ENCODE measurements around the gene PLEKHO2. TPM values are rescaled to one million over a fixed set of nuclear protein-coding genes. Genes with fewer than 3 reads are reported as not detected.

PLEKHO2 gene
- polyA plus RNA-seq, 1 of the 3 experiments (the other 2 are of a cell fraction), result 7.8 TPM

DNA sequence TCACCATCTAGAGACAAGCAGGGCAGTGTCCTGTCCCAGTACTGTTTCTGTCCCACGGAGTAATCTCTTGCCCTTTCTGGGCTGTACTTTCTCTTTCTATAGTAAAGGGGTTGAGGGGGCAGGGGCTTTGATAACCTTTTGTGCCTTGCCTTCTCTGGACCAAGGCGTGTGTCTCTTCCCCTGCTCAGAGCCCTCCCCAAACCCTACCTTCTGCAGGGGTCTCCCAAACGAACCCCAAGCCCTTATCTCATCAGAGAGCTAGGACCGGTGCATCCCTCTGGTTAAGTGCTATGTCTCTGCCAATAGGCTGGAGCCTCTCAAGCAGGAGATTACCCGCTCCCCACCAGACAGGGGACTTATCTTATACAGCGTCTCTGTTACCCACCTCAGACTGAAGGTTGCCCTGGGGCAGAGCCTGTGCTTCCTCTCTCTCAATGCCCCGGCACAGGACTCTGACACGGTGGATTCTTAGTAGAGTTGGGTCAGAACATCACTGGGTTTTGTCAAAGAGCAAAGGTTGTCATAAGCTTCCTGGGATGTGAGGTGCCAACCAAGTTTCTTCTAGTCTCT, 2.9 kb downstream of the PLEKHO2 start:
- peaks cover 12% of the 10 kb centered on the region; the same call in 1 of the 2 replicates for H4K20me1 ChIP-seq (ENCODE audit: insufficient read depth)
- H3K4me3 ChIP-seq (ENCODE audit: low read depth in 2 of 2, low read length in 1 of 2), result peak overlapping the region; percentile 9 to 19; a peak in 2 of 4 replicates
- peak; percentile 54 for DNase-seq
- TF ChIP-seq, protein P1, sequence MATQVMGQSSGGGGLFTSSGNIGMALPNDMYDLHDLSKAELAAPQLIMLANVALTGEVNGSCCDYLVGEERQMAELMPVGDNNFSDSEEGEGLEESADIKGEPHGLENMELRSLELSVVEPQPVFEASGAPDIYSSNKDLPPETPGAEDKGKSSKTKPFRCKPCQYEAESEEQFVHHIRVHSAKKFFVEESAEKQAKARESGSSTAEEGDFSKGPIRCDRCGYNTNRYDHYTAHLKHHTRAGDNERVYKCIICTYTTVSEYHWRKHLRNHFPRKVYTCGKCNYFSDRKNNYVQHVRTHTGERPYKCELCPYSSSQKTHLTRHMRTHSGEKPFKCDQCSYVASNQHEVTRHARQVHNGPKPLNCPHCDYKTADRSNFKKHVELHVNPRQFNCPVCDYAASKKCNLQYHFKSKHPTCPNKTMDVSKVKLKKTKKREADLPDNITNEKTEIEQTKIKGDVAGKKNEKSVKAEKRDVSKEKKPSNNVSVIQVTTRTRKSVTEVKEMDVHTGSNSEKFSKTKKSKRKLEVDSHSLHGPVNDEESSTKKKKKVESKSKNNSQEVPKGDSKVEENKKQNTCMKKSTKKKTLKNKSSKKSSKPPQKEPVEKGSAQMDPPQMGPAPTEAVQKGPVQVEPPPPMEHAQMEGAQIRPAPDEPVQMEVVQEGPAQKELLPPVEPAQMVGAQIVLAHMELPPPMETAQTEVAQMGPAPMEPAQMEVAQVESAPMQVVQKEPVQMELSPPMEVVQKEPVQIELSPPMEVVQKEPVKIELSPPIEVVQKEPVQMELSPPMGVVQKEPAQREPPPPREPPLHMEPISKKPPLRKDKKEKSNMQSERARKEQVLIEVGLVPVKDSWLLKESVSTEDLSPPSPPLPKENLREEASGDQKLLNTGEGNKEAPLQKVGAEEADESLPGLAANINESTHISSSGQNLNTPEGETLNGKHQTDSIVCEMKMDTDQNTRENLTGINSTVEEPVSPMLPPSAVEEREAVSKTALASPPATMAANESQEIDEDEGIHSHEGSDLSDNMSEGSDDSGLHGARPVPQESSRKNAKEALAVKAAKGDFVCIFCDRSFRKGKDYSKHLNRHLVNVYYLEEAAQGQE (IDR thresholded peaks at IDR 0.05; ENCODE audit: low read depth, low read length), result no peak
- TF ChIP-seq GATA2 (CRISPR knock-in tag; IDR thresholded peaks at IDR 0.05), result peak; percentile 36
- peak overlapping the region; percentile 14; the same call in 1 of the 2 replicates for H3K9ac ChIP-seq
- CTCF ChIA-PET, result interaction anchor here (0.6 to 1.0 kb wide), 2 partner anchors 55 to 144 kb away, joined by 3 read pairs; no protein-coding TSS in a partner anchor
- peak overlapping the region in 1 of 2 experiments; percentile 73; a peak in 2 of 4 replicates for H3K27ac ChIP-seq (ENCODE audit: low read depth in 2 of 2, low read length in 1 of 2)
- H2AFZ ChIP-seq (ENCODE audit: low read depth), result no peak overlapping the region
- H3K27me3 ChIP-seq (ENCODE audit: insufficient read depth), result no peaks in the 10 kb centered on the region
- WGBS (ENCODE audit: low lambda C conversion rate), result 46% methylated on average over 8 of the region's 8 CpGs
- H3K4me2 ChIP-seq, result peak overlapping the region; percentile 98
- H3K9me3 ChIP-seq, result no peaks in the 10 kb centered on the region
- peaks cover 3% of the 10 kb centered on the region for H3F3A ChIP-seq (replicated peaks; ENCODE audit: insufficient read depth)
- H3K79me2 ChIP-seq (ENCODE audit: insufficient read depth), result peaks cover 69% of the 10 kb centered on the region
- POLR2A ChIA-PET, result no interaction called here
- peaks cover 29 to 43% of the 10 kb centered on the region in 2 experiments for H3K4me1 ChIP-seq (ENCODE audit: control insufficient read depth in 1 of 2, insufficient read depth in 2 of 2, low read depth in 1 of 2, low read length in 1 of 2)
- H3K36me3 ChIP-seq (replicated peaks in 1 of 2; ENCODE audit: control insufficient read depth in 1 of 2, insufficient read depth in 2 of 2, low read length in 1 of 2), result no peaks in the 10 kb centered on the region
- no peaks in the 10 kb centered on the region for H3K9me2 ChIP-seq

DNA sequence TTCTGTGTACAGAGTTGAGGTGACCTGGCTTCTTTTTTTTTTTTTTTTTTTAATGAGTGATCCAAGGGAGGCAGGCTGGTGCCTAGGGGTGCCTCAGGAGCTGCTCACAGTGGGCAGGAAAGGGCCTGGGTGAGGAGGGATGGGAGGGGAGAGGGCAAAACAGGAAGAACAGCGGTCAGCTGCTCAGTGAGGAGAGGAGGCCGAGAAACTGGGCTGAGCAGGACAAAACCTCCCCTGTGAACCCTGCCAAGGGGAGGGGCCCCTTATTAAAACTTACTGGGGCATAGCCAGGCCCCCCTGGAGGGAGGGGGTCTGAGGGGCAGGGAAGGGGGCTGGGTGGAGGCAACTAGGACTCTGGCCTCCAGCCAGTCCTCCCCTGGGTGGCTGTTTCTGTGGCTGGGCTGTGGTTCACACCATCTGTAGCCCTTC, 3.5 kb downstream of the PLEKHO2 start:
- CTCF ChIA-PET, result interaction anchor here (0.6 kb wide), 1 partner anchor 55 kb away, joined by 3 read pairs; no protein-coding TSS in a partner anchor
- POLR2A ChIA-PET, result no interaction called here
- TF ChIP-seq, protein P2, sequence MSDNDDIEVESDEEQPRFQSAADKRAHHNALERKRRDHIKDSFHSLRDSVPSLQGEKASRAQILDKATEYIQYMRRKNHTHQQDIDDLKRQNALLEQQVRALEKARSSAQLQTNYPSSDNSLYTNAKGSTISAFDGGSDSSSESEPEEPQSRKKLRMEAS (IDR thresholded peaks at IDR 0.05; ENCODE audit: low read depth), result no peak
- TF ChIP-seq YY1 (IDR thresholded peaks at IDR 0.05; ENCODE audit: low read depth) (no peak), RAD21 (IDR thresholded peaks at IDR 0.05; ENCODE audit: low read length) (no peak), USF1 (IDR thresholded peaks at IDR 0.05; ENCODE audit: borderline replicate concordance, low read depth) (no peak), FOXJ3 (CRISPR knock-in tag; IDR thresholded peaks at IDR 0.05) (no peak), IRF3 (IDR thresholded peaks at IDR 0.05; ENCODE audit: low read depth, low read length) (no peak), SIN3A (IDR thresholded peaks at IDR 0.05; ENCODE audit: borderline replicate concordance, low read depth, low read length) (no peak), RCOR1 (IDR thresholded peaks at IDR 0.05; ENCODE audit: low read length) (no peak), ELF1 (IDR thresholded peaks at IDR 0.05) (no peak), GATA2 (CRISPR knock-in tag; IDR thresholded peaks at IDR 0.05) (no peak), TEAD4 (IDR thresholded peaks at IDR 0.05; ENCODE audit: borderline replicate concordance, insufficient read depth) (no peak), TCF12 (IDR thresholded peaks at IDR 0.05) (no peak), EZH2phosphoT487 (IDR thresholded peaks at IDR 0.05; ENCODE audit: borderline replicate concordance, low read depth) (no peak), SMC3 (IDR thresholded peaks at IDR 0.05; ENCODE audit: low read depth, low read length) (no peak)
- TF ChIP-seq, protein P1 (IDR thresholded peaks at IDR 0.05; ENCODE audit: low read depth, low read length), result no peak

More for the DNA sequence above, 3.5 kb downstream of the PLEKHO2 start:
- peaks cover 3% of the 10 kb centered on the region for H3F3A ChIP-seq (replicated peaks; ENCODE audit: insufficient read depth)
- H3K36me3 ChIP-seq (replicated peaks in 1 of 2; ENCODE audit: control insufficient read depth in 1 of 2, insufficient read depth in 2 of 2, low read length in 1 of 2), result peaks cover 0 to 1% of the 10 kb centered on the region in 2 experiments
- H3K9me3 ChIP-seq, result no peaks in the 10 kb centered on the region
- H3K4me1 ChIP-seq (ENCODE audit: control insufficient read depth in 1 of 2, insufficient read depth in 2 of 2, low read depth in 1 of 2, low read length in 1 of 2), result peaks cover 30 to 43% of the 10 kb centered on the region in 2 experiments
- H3K4me3 ChIP-seq (ENCODE audit: low read depth in 2 of 2, low read length in 1 of 2), result peak overlapping the region; percentile 9 to 19; a peak in 2 of 4 replicates
- peak overlapping the region in 1 of 2 experiments; percentile 73; a peak in 2 of 4 replicates for H3K27ac ChIP-seq (ENCODE audit: low read depth in 2 of 2, low read length in 1 of 2)
- H4K20me1 ChIP-seq (ENCODE audit: insufficient read depth), result peaks cover 12% of the 10 kb centered on the region; the same call in 1 of the 2 replicates
- H3K9ac ChIP-seq, result no peak overlapping the region
- no peak overlapping the region for H2AFZ ChIP-seq (ENCODE audit: low read depth)
- H3K79me2 ChIP-seq (ENCODE audit: insufficient read depth), result peaks cover 69% of the 10 kb centered on the region
- no peaks in the 10 kb centered on the region for H3K27me3 ChIP-seq (ENCODE audit: insufficient read depth)
- H3K4me2 ChIP-seq, result peak overlapping the region; percentile 98
- DNase-seq, result peak; percentile 59
- no peaks in the 10 kb centered on the region for H3K9me2 ChIP-seq
- WGBS (ENCODE audit: low lambda C conversion rate), result 83% methylated on average over 2 of the region's 2 CpGs
